Measurements from ENCODE around the gene WSCD1.

The WSCD1 gene

GRCh38 chr17:6059406-6059805 lies 10.8 kb upstream of the WSCD1 start:
- no peak for DNase-seq

- no peak for DNase-seq
These were observed 8.9 kb upstream of the WSCD1 start for GRCh38 chr17:6061290-6061689.

- no peak for DNase-seq
These were observed 5.3 kb upstream of the WSCD1 start for GRCh38 chr17:6064868-6065267.

GRCh38 chr17:6065351-6065750 lies 4.8 kb upstream of the WSCD1 start:
- no peak for DNase-seq

GRCh38 chr17:6066183-6066948 lies 3.8 kb upstream of the WSCD1 start:
- DNase-seq = no peak

- no peak for DNase-seq
These were observed 3.1 kb upstream of the WSCD1 start for GRCh38 chr17:6067060-6067459.

GRCh38 chr17:6070430-6070912 lies 292 bp downstream of the WSCD1 start:
- DNase-seq = peak in 10 of 56 donors; percentile 21 to 54 (median 34)

- peak in 30 of 56 donors; percentile 15 to 58 (median 40) for DNase-seq
These were observed 833 bp downstream of the WSCD1 start for GRCh38 chr17:6070913-6071511.

- no peak for DNase-seq
These were observed 1.4 kb downstream of the WSCD1 start for GRCh38 chr17:6071528-6072065.

- DNase-seq = no peak
These were observed 2.0 kb downstream of the WSCD1 start for GRCh38 chr17:6072157-6072556.

GRCh38 chr17:6072611-6073010 lies 2.4 kb downstream of the WSCD1 start:
- no peak for DNase-seq

- no peak for DNase-seq
These were observed 3.4 kb downstream of the WSCD1 start for GRCh38 chr17:6073620-6074019.

GRCh38 chr17:6075050-6075449 lies 4.9 kb downstream of the WSCD1 start:
- DNase-seq = no peak

- no peak for DNase-seq
These were observed 5.7 kb downstream of the WSCD1 start for GRCh38 chr17:6075845-6076244.

- no peak for DNase-seq
These were observed 7.6 kb downstream of the WSCD1 start for GRCh38 chr17:6077752-6078151.

- peak in 1 of 56 donors; percentile 10 for DNase-seq
These were observed 8.3 kb downstream of the WSCD1 start for GRCh38 chr17:6078458-6078871.

- peak in 46 of 56 donors; percentile 8 to 75 (median 42) for DNase-seq
These were observed 9.1 kb downstream of the WSCD1 start for GRCh38 chr17:6079155-6079888.

- no peak for DNase-seq
These were observed 9.8 kb downstream of the WSCD1 start for GRCh38 chr17:6079960-6080359.

GRCh38 chr17:6080711-6081430 lies 10.7 kb downstream of the WSCD1 start:
- DNase-seq = no peak

- DNase-seq = peak in 1 of 56 donors; percentile 11
These were observed 12.2 kb downstream of the WSCD1 start for GRCh38 chr17:6082335-6082734.

Data from amygdala (tissue), 56 donors.